K562 (cell line): ENCODE results near the gene ASIC1. TPM values are rescaled to one million over a fixed set of nuclear protein-coding genes. Genes with fewer than 3 reads are reported as not detected.

ENCODE experiments used
- ESRRB ChIP-seq: fragments of 250-450 bp; sonication (Bioruptor Pico); IDR thresholded peaks from 2 replicates; pipeline ENCODE4 v1.5.0; 2020; ENCODE audit warnings: mild to moderate bottlenecking, moderate library complexity, borderline replicate concordance
- ETV5 ChIP-seq: sonication (generic); formaldehyde crosslinking; IDR thresholded peaks from 2 replicates; pipeline ENCODE4 v1.4.0; 2020; ENCODE audit warnings: low read depth, mild to moderate bottlenecking, missing genetic modification reagents
- GABPA ChIP-seq: fragments of 200-800 bp; sonication (Bioruptor generic); conservative IDR thresholded peaks from 2 replicates; pipeline ENCODE4 v1.6.1; 2016; ENCODE audit warnings: low read depth, missing genetic modification characterization, missing compliant biosample characterization
- L3MBTL2 ChIP-seq: fragments of 450-650 bp; IDR thresholded peaks from 2 replicates; pipeline ENCODE4 v1.6.1; 2016; ENCODE audit warnings: mild to moderate bottlenecking, moderate library complexity
- MYC ChIP-seq, 2 experiments: fragments of 250-450 bp in 1 of 2; sonication (Bioruptor Pico) in 1 of 2; IDR thresholded peaks; 2 replicates each; pipeline versions ENCODE4 v1.5.1 to v1.6.1; 2012 to 2021; ENCODE audit warnings: low read depth in 2 of 2, borderline replicate concordance in 1 of 2, improper control_type of control experiment in 1 of 2, low read length in 1 of 2, mild to moderate bottlenecking in 1 of 2, moderate library complexity in 1 of 2
- NONO ChIP-seq, 2 experiments: fragments of 200-400 bp in 1 of 2; fragments of 450-650 bp in 1 of 2; formaldehyde crosslinking in 1 of 2; IDR thresholded peaks; 2 replicates each; pipeline ENCODE4 v1.6.1; 2017; ENCODE audit warnings: low read depth in 2 of 2, mild to moderate bottlenecking in 2 of 2, moderate library complexity in 2 of 2, low read length in 1 of 2
- TAF1 ChIP-seq: IDR thresholded peaks from 2 replicates; pipeline ENCODE4 v1.6.1; 2011; ENCODE audit warnings: mild to moderate bottlenecking, low read length, moderate library complexity; ENCODE audit not compliant: insufficient read depth, control insufficient read depth, severe bottlenecking; ENCODE audit errors: extremely low read depth
- ZNF507 ChIP-seq: conservative IDR thresholded peaks from 2 replicates; pipeline ENCODE4 v1.6.1; 2017; ENCODE audit warnings: missing genetic modification characterization, missing compliant biosample characterization
- ZNF75A ChIP-seq: fragments of 450-650 bp; formaldehyde crosslinking; IDR thresholded peaks from 2 replicates; pipeline ENCODE4 v1.4.0; 2020; ENCODE audit warnings: mild to moderate bottlenecking
- polyA plus RNA-seq, 8 experiments: library from polyadenylated mRNA; depleted of rRNA in 4 of 8; stranded (reverse) in 5 of 8; unstranded in 3 of 8; fragments of >200 nt; fragmentation: Nextera tagmentation in 2 of 8; fragmentation: Illumina TruSeq in 1 of 8; extraction: Ambion mirVana in 2 of 8; extraction: Trizol in 1 of 8; gene quantifications; 2 replicates each; pipeline versions ENCODE4 v1.2.1 to v1.2.3, GENCODE V29; 2011 to 2014; ENCODE audit warnings: inconsistent platforms in 1 of 8, missing spikeins in 1 of 8
- total RNA-seq, 7 experiments: library from RNA; depleted of rRNA in 6 of 7; stranded (reverse); fragments of >200 nt in 6 of 7; fragmentation: Illumina TruSeq in 2 of 7; extraction: Trizol in 2 of 7; gene quantifications; 2 replicates each; pipeline versions ENCODE4 v1.2.1 to v1.2.3, GENCODE V29; 2011 to 2021; ENCODE audit warnings: low replicate concordance in 1 of 7
- TF ChIP-seq, protein P1 (sequence below), 3 experiments: fragments of 200-800 bp in 1 of 3; fragments of 250-450 bp in 1 of 3; fragments of 450-650 bp in 1 of 3; sonication (Bioruptor Pico) in 1 of 3; sonication (Bioruptor generic) in 1 of 3; formaldehyde crosslinking in 1 of 3; IDR thresholded peaks; 2 replicates each; pipeline versions ENCODE4 v1.6.1 to v1.8.0; 2016 to 2022; ENCODE audit warnings: mild to moderate bottlenecking in 2 of 3, missing genetic modification characterization in 2 of 3, missing compliant biosample characterization in 1 of 3, moderate library complexity in 1 of 3
- TF ChIP-seq, protein P2 (sequence below): IDR thresholded peaks from 3 replicates; pipeline ENCODE4 v1.6.1; 2011; ENCODE audit warnings: borderline replicate concordance, mild to moderate bottlenecking, moderate library complexity; ENCODE audit not compliant: insufficient read length; ENCODE audit errors: extremely low read depth
- TF ChIP-seq, protein P3 (sequence below): fragments of 450-650 bp; IDR thresholded peaks from 2 replicates; pipeline ENCODE4 v1.6.1; 2014; ENCODE audit warnings: low read depth, mild to moderate bottlenecking, moderate library complexity, borderline replicate concordance
- TF ChIP-seq, protein P4 (sequence below): sonication (generic); formaldehyde crosslinking; IDR thresholded peaks from 2 replicates; pipeline ENCODE4 v1.8.1; 2022; ENCODE audit warnings: missing genetic modification reagents

The ASIC1 gene
- total and polyA plus RNA-seq, 9 of the 15 experiments (the other 6 are each of a cell fraction or from before 2014, with no cell fraction given) = 0.01 to 1.7 (median 0.45) TPM

DNA sequence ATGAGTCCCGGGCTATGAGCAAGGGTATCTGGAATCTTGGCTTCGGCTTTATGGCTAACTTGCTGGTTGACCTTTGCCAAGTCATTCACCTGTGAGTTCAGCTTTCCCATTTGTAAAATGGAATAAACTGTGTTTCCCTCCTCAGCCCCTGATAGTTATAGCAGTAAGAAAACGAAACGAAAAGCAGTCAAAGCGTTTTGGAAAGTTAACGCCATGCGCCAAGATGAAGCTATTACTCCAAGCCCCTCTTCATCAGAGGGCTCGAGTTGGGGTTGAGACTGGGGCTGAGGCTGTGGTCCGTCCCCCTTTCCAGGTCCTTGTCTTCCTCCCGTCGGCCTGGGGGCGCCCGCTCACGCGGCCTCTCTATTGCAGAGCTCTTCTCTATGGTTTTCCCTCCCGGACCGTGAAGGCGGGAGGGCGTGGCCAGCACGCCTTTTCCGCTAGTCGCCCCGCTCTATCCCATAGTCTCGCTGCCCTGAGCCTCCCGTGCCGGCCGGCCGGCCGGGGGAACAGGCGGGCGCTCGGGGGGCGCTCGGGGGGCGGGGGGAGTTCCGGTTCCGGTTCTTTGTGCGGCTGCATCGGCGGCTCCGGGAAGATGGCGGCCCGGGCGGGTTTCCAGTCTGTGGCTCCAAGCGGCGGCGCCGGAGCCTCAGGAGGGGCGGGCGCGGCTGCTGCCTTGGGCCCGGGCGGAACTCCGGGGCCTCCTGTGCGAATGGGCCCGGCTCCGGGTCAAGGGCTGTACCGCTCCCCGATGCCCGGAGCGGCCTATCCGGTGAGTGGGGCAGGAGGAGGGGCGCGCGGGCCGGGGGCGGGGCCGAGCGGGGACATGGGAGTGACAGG is 27.6 kb downstream of the ASIC1 start, which contains the start of gene SMARCD1 (continued):
- peak; percentile 80 for TF ChIP-seq MYC (IDR thresholded peaks at IDR 0.05; ENCODE audit: low read depth, low read length)
- TF ChIP-seq MYC (CRISPR knock-in tag; IDR thresholded peaks at IDR 0.05; ENCODE audit: borderline replicate concordance, low read depth) = no peak
- peak; percentile 66 for TF ChIP-seq TAF1
- TF ChIP-seq, protein P1, sequence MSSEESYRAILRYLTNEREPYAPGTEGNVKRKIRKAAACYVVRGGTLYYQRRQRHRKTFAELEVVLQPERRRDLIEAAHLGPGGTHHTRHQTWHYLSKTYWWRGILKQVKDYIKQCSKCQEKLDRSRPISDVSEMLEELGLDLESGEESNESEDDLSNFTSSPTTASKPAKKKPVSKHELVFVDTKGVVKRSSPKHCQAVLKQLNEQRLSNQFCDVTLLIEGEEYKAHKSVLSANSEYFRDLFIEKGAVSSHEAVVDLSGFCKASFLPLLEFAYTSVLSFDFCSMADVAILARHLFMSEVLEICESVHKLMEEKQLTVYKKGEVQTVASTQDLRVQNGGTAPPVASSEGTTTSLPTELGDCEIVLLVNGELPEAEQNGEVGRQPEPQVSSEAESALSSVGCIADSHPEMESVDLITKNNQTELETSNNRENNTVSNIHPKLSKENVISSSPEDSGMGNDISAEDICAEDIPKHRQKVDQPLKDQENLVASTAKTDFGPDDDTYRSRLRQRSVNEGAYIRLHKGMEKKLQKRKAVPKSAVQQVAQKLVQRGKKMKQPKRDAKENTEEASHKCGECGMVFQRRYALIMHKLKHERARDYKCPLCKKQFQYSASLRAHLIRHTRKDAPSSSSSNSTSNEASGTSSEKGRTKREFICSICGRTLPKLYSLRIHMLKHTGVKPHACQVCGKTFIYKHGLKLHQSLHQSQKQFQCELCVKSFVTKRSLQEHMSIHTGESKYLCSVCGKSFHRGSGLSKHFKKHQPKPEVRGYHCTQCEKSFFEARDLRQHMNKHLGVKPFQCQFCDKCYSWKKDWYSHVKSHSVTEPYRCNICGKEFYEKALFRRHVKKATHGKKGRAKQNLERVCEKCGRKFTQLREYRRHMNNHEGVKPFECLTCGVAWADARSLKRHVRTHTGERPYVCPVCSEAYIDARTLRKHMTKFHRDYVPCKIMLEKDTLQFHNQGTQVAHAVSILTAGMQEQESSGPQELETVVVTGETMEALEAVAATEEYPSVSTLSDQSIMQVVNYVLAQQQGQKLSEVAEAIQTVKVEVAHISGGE (CRISPR knock-in tag; IDR thresholded peaks at IDR 0.05) = peak in 2 of 3 experiments; percentile 51 to 92; a peak in 3 of 6 replicates
- TF ChIP-seq NONO (IDR thresholded peaks at IDR 0.05; ENCODE audit: low read depth in 2 of 2, low read length in 1 of 2) = peak; percentile 18 to 67; a peak in 1 of 4 replicates
- no peak for TF ChIP-seq ESRRB (CRISPR knock-in tag)
- peak; percentile 51; the same call in 1 of the 2 replicates for TF ChIP-seq ETV5 (CRISPR knock-in tag)
- TF ChIP-seq, protein P2, sequence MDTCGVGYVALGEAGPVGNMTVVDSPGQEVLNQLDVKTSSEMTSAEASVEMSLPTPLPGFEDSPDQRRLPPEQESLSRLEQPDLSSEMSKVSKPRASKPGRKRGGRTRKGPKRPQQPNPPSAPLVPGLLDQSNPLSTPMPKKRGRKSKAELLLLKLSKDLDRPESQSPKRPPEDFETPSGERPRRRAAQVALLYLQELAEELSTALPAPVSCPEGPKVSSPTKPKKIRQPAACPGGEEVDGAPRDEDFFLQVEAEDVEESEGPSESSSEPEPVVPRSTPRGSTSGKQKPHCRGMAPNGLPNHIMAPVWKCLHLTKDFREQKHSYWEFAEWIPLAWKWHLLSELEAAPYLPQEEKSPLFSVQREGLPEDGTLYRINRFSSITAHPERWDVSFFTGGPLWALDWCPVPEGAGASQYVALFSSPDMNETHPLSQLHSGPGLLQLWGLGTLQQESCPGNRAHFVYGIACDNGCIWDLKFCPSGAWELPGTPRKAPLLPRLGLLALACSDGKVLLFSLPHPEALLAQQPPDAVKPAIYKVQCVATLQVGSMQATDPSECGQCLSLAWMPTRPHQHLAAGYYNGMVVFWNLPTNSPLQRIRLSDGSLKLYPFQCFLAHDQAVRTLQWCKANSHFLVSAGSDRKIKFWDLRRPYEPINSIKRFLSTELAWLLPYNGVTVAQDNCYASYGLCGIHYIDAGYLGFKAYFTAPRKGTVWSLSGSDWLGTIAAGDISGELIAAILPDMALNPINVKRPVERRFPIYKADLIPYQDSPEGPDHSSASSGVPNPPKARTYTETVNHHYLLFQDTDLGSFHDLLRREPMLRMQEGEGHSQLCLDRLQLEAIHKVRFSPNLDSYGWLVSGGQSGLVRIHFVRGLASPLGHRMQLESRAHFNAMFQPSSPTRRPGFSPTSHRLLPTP = no peak
- TF ChIP-seq, protein P3, sequence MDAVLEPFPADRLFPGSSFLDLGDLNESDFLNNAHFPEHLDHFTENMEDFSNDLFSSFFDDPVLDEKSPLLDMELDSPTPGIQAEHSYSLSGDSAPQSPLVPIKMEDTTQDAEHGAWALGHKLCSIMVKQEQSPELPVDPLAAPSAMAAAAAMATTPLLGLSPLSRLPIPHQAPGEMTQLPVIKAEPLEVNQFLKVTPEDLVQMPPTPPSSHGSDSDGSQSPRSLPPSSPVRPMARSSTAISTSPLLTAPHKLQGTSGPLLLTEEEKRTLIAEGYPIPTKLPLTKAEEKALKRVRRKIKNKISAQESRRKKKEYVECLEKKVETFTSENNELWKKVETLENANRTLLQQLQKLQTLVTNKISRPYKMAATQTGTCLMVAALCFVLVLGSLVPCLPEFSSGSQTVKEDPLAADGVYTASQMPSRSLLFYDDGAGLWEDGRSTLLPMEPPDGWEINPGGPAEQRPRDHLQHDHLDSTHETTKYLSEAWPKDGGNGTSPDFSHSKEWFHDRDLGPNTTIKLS = peak; percentile 82; the same call in 1 of the 2 replicates
- peak; percentile 95 for TF ChIP-seq GABPA
- no peak for TF ChIP-seq ZNF75A
- TF ChIP-seq, protein P4, sequence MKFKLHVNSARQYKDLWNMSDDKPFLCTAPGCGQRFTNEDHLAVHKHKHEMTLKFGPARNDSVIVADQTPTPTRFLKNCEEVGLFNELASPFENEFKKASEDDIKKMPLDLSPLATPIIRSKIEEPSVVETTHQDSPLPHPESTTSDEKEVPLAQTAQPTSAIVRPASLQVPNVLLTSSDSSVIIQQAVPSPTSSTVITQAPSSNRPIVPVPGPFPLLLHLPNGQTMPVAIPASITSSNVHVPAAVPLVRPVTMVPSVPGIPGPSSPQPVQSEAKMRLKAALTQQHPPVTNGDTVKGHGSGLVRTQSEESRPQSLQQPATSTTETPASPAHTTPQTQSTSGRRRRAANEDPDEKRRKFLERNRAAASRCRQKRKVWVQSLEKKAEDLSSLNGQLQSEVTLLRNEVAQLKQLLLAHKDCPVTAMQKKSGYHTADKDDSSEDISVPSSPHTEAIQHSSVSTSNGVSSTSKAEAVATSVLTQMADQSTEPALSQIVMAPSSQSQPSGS (CRISPR knock-in tag) = no peak
- no peak for TF ChIP-seq ZNF507 (tag)
- TF ChIP-seq L3MBTL2 = peak; percentile 48
